K562 (cell line): Measurements from ENCODE around the gene NFATC2. TPM values are rescaled to one million over a fixed set of nuclear protein-coding genes. Genes with fewer than 3 reads are reported as not detected.

Experiments used
- ARHGAP35 ChIP-seq: fragments of 450-650 bp; IDR thresholded peaks from 2 replicates; pipeline ENCODE4 v1.6.1; 2018; ENCODE audit not compliant: partially characterized antibody
- CCNT2 ChIP-seq: IDR thresholded peaks from 2 replicates; pipeline ENCODE4 v1.6.1; 2011; ENCODE audit warnings: borderline replicate concordance, low read depth, mild to moderate bottlenecking, moderate library complexity, mixed read lengths, low read length; ENCODE audit not compliant: insufficient read length; ENCODE audit errors: extremely low read depth
- ELF4 ChIP-seq: fragments of 450-650 bp; formaldehyde crosslinking; IDR thresholded peaks from 2 replicates; pipeline ENCODE4 v1.4.0; 2022; ENCODE audit warnings: missing genetic modification characterization
- EP400 ChIP-seq: fragments of 450-650 bp; IDR thresholded peaks from 2 replicates; pipeline ENCODE4 v1.6.1; 2017; ENCODE audit warnings: antibody characterized with exemption, mild to moderate bottlenecking, moderate library complexity
- ETV1 ChIP-seq: fragments of 450-650 bp; conservative IDR thresholded peaks from 2 replicates; pipeline ENCODE4 v1.6.1; 2016; ENCODE audit warnings: missing genetic modification characterization, control low read depth, low read depth, missing compliant biosample characterization
- EWSR1 ChIP-seq: fragments of 450-650 bp; IDR thresholded peaks from 2 replicates; pipeline ENCODE4 v1.6.1; 2018; ENCODE audit warnings: borderline replicate concordance, mild to moderate bottlenecking, low read depth, moderate library complexity; ENCODE audit not compliant: partially characterized antibody
- HDAC3 ChIP-seq: fragments of 450-650 bp; IDR thresholded peaks from 2 replicates; pipeline ENCODE4 v1.6.1; 2018; ENCODE audit warnings: borderline replicate concordance, mild to moderate bottlenecking, moderate library complexity; ENCODE audit not compliant: partially characterized antibody
- MAFG ChIP-seq: fragments of 450-650 bp; conservative IDR thresholded peaks from 2 replicates; pipeline ENCODE4 v1.6.1; 2016; ENCODE audit warnings: missing genetic modification characterization, missing compliant biosample characterization
- MTA3 ChIP-seq: fragments of 450-650 bp; formaldehyde crosslinking; IDR thresholded peaks from 2 replicates; pipeline ENCODE4 v1.6.1; 2017; ENCODE audit warnings: mild to moderate bottlenecking, borderline replicate concordance
- NCOR1 ChIP-seq: fragments of 450-650 bp; IDR thresholded peaks from 2 replicates; pipeline ENCODE4 v1.6.1; 2016; ENCODE audit warnings: mild to moderate bottlenecking, moderate library complexity
- SMARCA4 ChIP-seq: fragments of 450-650 bp; IDR thresholded peaks from 2 replicates; pipeline ENCODE4 v1.6.1; 2016
- SNRNP70 ChIP-seq: fragments of 200-400 bp; formaldehyde crosslinking; optimal IDR thresholded peaks from 2 replicates; pipeline ENCODE3; 2017; ENCODE audit warnings: low read depth, low read length
- TSHZ1 ChIP-seq: fragments of 250-450 bp; sonication (Bioruptor Pico); IDR thresholded peaks from 2 replicates; pipeline ENCODE4 v1.4.0; 2020; ENCODE audit warnings: mild to moderate bottlenecking, moderate library complexity
- ZNF184 ChIP-seq: sonication (generic); formaldehyde crosslinking; IDR thresholded peaks from 2 replicates; pipeline ENCODE4 v1.5.0; 2020; ENCODE audit warnings: missing genetic modification reagents
- ZNF551 ChIP-seq: fragments of 250-450 bp; sonication (Bioruptor Pico); IDR thresholded peaks from 2 replicates; pipeline ENCODE4 v1.5.0; 2021; ENCODE audit warnings: mild to moderate bottlenecking, moderate library complexity
- ZNF589 ChIP-seq: fragments of 200-800 bp; sonication (Bioruptor generic); IDR thresholded peaks from 2 replicates; pipeline ENCODE4 v1.6.1; 2016; ENCODE audit warnings: low read depth, missing genetic modification characterization, missing compliant biosample characterization
- polyA plus RNA-seq, 8 experiments: library from polyadenylated mRNA; depleted of rRNA in 4 of 8; stranded (reverse) in 5 of 8; unstranded in 3 of 8; fragments of >200 nt; fragmentation: Nextera tagmentation in 2 of 8; fragmentation: Illumina TruSeq in 1 of 8; extraction: Ambion mirVana in 2 of 8; extraction: Trizol in 1 of 8; gene quantifications; 2 replicates each; pipeline versions ENCODE4 v1.2.1 to v1.2.3, GENCODE V29; 2011 to 2014; ENCODE audit warnings: inconsistent platforms in 1 of 8, missing spikeins in 1 of 8
- total RNA-seq, 7 experiments: library from RNA; depleted of rRNA in 6 of 7; stranded (reverse); fragments of >200 nt in 6 of 7; fragmentation: Illumina TruSeq in 2 of 7; extraction: Trizol in 2 of 7; gene quantifications; 2 replicates each; pipeline versions ENCODE4 v1.2.1 to v1.2.3, GENCODE V29; 2011 to 2021; ENCODE audit warnings: low replicate concordance in 1 of 7

Gene NFATC2
- total and polyA plus RNA-seq, 9 of the 15 experiments (the other 6 are each of a cell fraction or from before 2014, with no cell fraction given), result 1.9 to 11.2 (median 3.0) TPM

DNA sequence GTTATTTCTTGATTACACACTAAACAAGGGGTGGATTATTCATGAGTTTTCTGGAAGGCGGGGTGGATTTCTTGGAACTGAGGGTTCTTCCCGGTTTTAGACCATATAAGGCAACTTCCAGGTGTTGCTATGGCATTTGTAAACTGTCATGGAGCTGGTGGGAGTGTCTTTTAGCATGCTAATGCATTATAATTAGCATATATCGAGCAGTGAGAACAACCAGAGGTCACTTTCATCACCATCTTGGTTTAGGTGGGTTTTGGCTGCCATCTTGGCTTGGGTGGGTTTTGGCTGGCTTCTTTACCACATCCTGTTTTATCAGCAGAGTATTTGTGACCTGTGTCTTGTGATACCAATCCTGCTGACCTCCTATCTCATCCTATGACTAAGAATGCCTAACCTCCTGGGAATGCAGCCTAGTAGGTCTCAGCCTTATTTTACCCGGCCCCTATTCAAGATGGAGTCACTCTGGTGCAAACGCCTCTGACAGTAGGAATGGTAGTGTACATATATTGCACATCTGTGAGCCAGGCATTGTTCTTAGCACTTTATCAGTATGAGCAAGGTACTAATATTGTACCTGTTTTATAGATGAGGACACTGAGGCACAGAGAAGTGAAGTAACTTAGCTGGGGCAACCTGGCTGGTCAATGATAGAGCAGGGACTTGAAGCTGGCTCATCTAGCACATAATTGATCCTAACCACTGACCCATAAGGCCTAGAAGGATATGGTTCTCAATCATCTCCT is 203.7 kb downstream of the NFATC2 start (continued):
- TF ChIP-seq TSHZ1 (CRISPR knock-in tag) (peak; percentile 99), ZNF551 (peak; percentile 95), ELF4 (CRISPR knock-in tag) (peak; percentile 99), EWSR1 (no peak), HDAC3 (peak; percentile 20), MAFG (peak; percentile 60), NCOR1 (peak; percentile 28; the same call in 1 of the 2 replicates), MTA3 (0 out of 2 replicates have a peak, but pooled peaks have one; percentile 60), SMARCA4 (peak; percentile 62; the same call in 1 of the 2 replicates), ZNF589 (peak; percentile 100), ARHGAP35 (no peak), SNRNP70 (no peak), ZNF184 (CRISPR knock-in tag) (no peak), ETV1 (tag) (peak; percentile 92), EP400 (peak; percentile 6; the same call in 1 of the 2 replicates), CCNT2 (no peak)
